ENCODE results near the gene CTNNA3. TPM values are rescaled to one million over a fixed set of nuclear protein-coding genes. Genes with fewer than 3 reads are reported as not detected.

The CTNNA3 gene
- polyA plus RNA-seq, 1 experiment, result not detected

DNA sequence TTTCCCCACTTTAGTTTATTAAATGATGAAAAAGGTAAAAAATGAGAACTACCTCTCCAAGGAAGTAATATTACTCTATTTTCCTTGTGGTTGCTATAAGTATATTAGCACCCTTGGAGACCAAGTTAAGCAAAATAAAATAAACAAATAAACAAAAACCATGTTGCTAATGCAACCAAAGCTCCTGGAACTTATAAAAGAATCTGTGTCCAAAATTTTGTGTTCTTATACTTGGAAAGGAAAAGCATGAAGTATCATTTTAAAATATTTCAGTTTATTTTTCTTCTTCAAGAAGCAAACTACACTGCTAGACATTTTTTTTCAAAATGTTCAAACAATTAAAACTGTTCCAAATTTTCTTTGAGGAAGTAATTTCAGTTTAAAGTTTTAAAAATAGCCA is 1212.0 kb downstream of the CTNNA3 start:
- DNase-seq (ENCODE audit: low read depth), result no peak
- no peak overlapping the region for H3K4me3 ChIP-seq (ENCODE audit: low read depth, low read length)
- POLR2A ChIA-PET, result no interaction called here
- no peaks in the 10 kb centered on the region for H3K27me3 ChIP-seq (ENCODE audit: control insufficient read depth, insufficient read depth, low read length)
- CTCF ChIA-PET, result no interaction called here
- TF ChIP-seq, protein P1, sequence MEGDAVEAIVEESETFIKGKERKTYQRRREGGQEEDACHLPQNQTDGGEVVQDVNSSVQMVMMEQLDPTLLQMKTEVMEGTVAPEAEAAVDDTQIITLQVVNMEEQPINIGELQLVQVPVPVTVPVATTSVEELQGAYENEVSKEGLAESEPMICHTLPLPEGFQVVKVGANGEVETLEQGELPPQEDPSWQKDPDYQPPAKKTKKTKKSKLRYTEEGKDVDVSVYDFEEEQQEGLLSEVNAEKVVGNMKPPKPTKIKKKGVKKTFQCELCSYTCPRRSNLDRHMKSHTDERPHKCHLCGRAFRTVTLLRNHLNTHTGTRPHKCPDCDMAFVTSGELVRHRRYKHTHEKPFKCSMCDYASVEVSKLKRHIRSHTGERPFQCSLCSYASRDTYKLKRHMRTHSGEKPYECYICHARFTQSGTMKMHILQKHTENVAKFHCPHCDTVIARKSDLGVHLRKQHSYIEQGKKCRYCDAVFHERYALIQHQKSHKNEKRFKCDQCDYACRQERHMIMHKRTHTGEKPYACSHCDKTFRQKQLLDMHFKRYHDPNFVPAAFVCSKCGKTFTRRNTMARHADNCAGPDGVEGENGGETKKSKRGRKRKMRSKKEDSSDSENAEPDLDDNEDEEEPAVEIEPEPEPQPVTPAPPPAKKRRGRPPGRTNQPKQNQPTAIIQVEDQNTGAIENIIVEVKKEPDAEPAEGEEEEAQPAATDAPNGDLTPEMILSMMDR (IDR thresholded peaks at IDR 0.05; ENCODE audit: insufficient read depth, low read depth, low read length), result no peak
- H3K36me3 ChIP-seq (ENCODE audit: control insufficient read depth, insufficient read depth, low read length), result no peaks in the 10 kb centered on the region

DNA sequence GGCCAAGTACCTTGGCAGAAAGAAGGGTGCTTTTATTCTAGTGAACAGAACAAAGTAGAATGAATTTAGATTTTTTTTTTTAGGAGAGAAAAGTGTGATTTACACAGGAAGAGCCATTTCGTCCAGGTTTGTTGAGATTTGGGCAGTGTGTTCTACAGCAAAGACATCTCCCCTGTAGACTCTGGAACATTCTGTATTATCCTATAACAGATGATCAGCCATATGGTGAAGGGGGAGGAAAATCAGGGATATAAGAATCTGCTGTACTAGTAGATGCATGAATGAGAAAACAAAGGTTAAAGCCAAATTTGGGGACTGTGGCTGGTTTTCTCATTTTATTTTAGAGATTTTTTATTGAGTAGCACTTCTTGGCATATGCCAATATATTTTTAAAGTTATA is 1223.8 kb downstream of the CTNNA3 start:
- Histone ChIP-seq H3K4me3 (ENCODE audit: low read depth, low read length) (no peak overlapping the region), H3K36me3 (ENCODE audit: control insufficient read depth, insufficient read depth, low read length) (no peaks in the 10 kb centered on the region), H3K27me3 (ENCODE audit: control insufficient read depth, insufficient read depth, low read length) (no peaks in the 10 kb centered on the region)
- ChIA-PET POLR2A (no interaction called here), CTCF (no interaction called here)
- DNase-seq (ENCODE audit: low read depth), result no peak
- TF ChIP-seq, protein P1 (IDR thresholded peaks at IDR 0.05; ENCODE audit: insufficient read depth, low read depth, low read length), result no peak

DNA sequence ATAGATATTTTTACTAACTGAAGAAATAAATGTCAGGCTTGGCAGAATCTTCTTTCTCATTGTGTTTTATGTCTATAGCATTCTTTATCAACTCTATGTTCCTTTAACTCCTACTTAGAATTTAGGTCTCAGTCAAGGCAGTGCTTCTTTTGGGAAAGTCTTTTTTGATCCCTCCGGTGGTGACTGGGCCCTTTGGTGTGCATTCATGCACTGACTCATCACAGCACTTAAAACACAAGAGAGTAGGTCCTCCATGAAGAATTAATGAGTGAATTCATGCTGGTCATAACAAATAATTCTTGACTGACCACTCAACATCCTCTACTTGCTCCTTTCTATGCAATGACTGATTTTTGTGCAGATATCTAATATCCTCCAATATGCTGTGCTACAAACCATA is 1229.0 kb downstream of the CTNNA3 start:
- DNase-seq (ENCODE audit: low read depth), result no peak
- no peak overlapping the region for H3K4me3 ChIP-seq (ENCODE audit: low read depth, low read length)
- no peaks in the 10 kb centered on the region for H3K27me3 ChIP-seq (ENCODE audit: control insufficient read depth, insufficient read depth, low read length)
- H3K36me3 ChIP-seq (ENCODE audit: control insufficient read depth, insufficient read depth, low read length), result no peaks in the 10 kb centered on the region
- TF ChIP-seq, protein P1 (IDR thresholded peaks at IDR 0.05; ENCODE audit: insufficient read depth, low read depth, low read length), result no peak
- POLR2A ChIA-PET, result no interaction called here
- CTCF ChIA-PET, result no interaction called here

DNA sequence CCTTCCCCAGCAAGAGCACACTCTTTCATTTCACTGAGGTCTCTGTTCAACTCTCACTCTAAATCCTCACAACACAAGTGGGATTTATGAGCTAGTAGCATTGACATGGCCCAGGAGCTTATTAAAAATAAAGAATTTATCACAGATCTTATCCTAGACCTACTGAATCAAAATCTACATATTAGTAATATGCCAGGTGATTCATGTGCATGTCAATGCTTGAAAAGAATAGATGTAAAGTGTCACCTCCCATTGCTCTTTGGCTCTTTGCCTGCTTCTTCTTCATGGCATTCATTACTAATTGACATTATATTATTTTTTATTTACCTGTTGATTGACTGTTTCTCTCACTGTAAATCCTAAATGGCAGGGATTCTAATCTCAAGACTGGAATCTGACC is 1229.4 kb downstream of the CTNNA3 start:
- H3K36me3 ChIP-seq (ENCODE audit: control insufficient read depth, insufficient read depth, low read length), result no peaks in the 10 kb centered on the region
- TF ChIP-seq, protein P1 (IDR thresholded peaks at IDR 0.05; ENCODE audit: insufficient read depth, low read depth, low read length), result no peak
- DNase-seq (ENCODE audit: low read depth), result no peak
- H3K4me3 ChIP-seq (ENCODE audit: low read depth, low read length), result no peak overlapping the region
- ChIA-PET CTCF (no interaction called here), POLR2A (no interaction called here)
- no peaks in the 10 kb centered on the region for H3K27me3 ChIP-seq (ENCODE audit: control insufficient read depth, insufficient read depth, low read length)

DNA sequence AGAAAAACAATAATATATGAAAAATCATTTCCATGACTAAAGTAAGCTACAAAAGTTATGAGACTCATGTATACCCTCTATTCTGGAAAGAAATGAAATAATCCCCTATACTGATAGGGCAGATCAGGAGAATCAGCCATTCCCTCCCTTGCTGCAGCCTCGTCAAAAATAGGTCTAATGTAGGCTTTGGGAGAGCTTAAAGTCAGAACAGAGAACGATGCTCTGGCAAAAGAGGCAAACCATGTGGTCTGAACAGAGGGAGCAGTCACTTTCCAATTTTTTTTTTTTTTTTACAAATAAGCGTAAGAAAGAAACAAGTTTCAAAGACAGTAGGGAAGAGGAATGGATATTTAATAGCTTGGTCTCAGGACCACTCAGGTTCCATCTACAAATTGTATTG is 1232.4 kb downstream of the CTNNA3 start:
- CTCF ChIA-PET, result no interaction called here
- DNase-seq (ENCODE audit: low read depth), result no peak
- POLR2A ChIA-PET, result no interaction called here
- no peak overlapping the region for H3K4me3 ChIP-seq (ENCODE audit: low read depth, low read length)
- H3K27me3 ChIP-seq (ENCODE audit: control insufficient read depth, insufficient read depth, low read length), result no peaks in the 10 kb centered on the region
- no peaks in the 10 kb centered on the region for H3K36me3 ChIP-seq (ENCODE audit: control insufficient read depth, insufficient read depth, low read length)
- TF ChIP-seq, protein P1 (IDR thresholded peaks at IDR 0.05; ENCODE audit: insufficient read depth, low read depth, low read length), result no peak

Measured in BJ (cell line).